22Rv1 (cell line): ENCODE results near the gene SLIT3.

Experiments
- CTCF ChIP-seq: fragments of 450-650 bp; IDR thresholded peaks from 2 replicates; pipeline ENCODE4 v1.5.1; 2017; ENCODE audit warnings: mild to moderate bottlenecking
- ZFX ChIP-seq: fragments of 450-650 bp; IDR thresholded peaks from 2 replicates; pipeline ENCODE4 v1.6.1; 2017; ENCODE audit warnings: antibody characterized with exemption, borderline replicate concordance

- TF ChIP-seq CTCF: no peak
- TF ChIP-seq ZFX: no peak
These were observed 686.9 kb downstream of the SLIT3 start for GRCh38 chr5:168613996-168614395.
